Fibroblast of lung (primary cell): ENCODE data around the gene PTOV1. TPM values are rescaled to one million over a fixed set of nuclear protein-coding genes. Genes with fewer than 3 reads are reported as not detected.

Experiments
- DNase-seq, 2 donors: peaks; one replicate each; pipeline versions ENCODE4 v3.0.0 to v3.0.0-alpha.2; 2010; ENCODE audit warnings: low read depth in 2 of 2
- H2AFZ ChIP-seq: 2 replicates; pipeline ENCODE4 v1.5.1; 2012; ENCODE audit warnings: low read length, control low read depth, inconsistent platforms
- H3K27ac ChIP-seq: 2 replicates; pipeline ENCODE4 v1.5.1; 2011; ENCODE audit warnings: low read length, control low read depth; ENCODE audit not compliant: insufficient read depth
- H3K27me3 ChIP-seq: 2 replicates; pipeline ENCODE4 v1.5.1; 2011; ENCODE audit warnings: mild to moderate bottlenecking, low read length; ENCODE audit not compliant: control insufficient read depth, insufficient read depth
- H3K36me3 ChIP-seq: 2 replicates; pipeline ENCODE4 v1.5.1; 2011; ENCODE audit warnings: low read length; ENCODE audit not compliant: control insufficient read depth, insufficient read depth
- H3K4me1 ChIP-seq: 2 replicates; pipeline ENCODE4 v1.5.1; 2011; ENCODE audit warnings: low read length; ENCODE audit not compliant: control insufficient read depth, insufficient read depth; ENCODE audit errors: extremely low read depth
- H3K4me2 ChIP-seq: 2 replicates; pipeline ENCODE4 v1.5.1; 2011; ENCODE audit warnings: low read length, control low read depth; ENCODE audit not compliant: insufficient read depth; ENCODE audit errors: extremely low read depth
- H3K4me3 ChIP-seq, 4 experiments: fragments of 200-600 bp in 1 of 4; sonication (generic) in 1 of 4; replicated peaks in 1 of 4; 2 replicates each; pipeline ENCODE4 v1.5.1; 2011 to 2016; ENCODE audit warnings: low read length in 4 of 4, low read depth in 3 of 4, mild to moderate bottlenecking in 3 of 4, control low read depth in 2 of 4, inconsistent platforms in 1 of 4, mixed read lengths in 1 of 4; ENCODE audit not compliant: insufficient read depth in 1 of 4; ENCODE audit errors: control extremely low read depth in 1 of 4
- H3K79me2 ChIP-seq: 2 replicates; pipeline ENCODE4 v1.5.1; 2012; ENCODE audit warnings: mild to moderate bottlenecking, low read length, inconsistent platforms; ENCODE audit not compliant: control insufficient read depth, insufficient read depth
- H3K9ac ChIP-seq: 2 replicates; pipeline ENCODE4 v1.5.1; 2011; ENCODE audit warnings: mild to moderate bottlenecking, low read length, control low read depth; ENCODE audit not compliant: insufficient read depth
- H3K9me3 ChIP-seq: 2 replicates; pipeline ENCODE4 v1.5.1; 2012; ENCODE audit warnings: low read depth, low read length; ENCODE audit not compliant: control insufficient read depth, insufficient read depth
- H4K20me1 ChIP-seq: 2 replicates; pipeline ENCODE4 v1.5.1; 2011; ENCODE audit warnings: low read length; ENCODE audit not compliant: control insufficient read depth, insufficient read depth; ENCODE audit errors: extremely low read depth
- EZH2 ChIP-seq: IDR thresholded peaks from 2 replicates; pipeline ENCODE4 v1.5.1; 2012; ENCODE audit warnings: low read length, control low read depth, mild to moderate bottlenecking; ENCODE audit errors: missing control alignments
- polyA plus RNA-seq, 2 donors: library from polyadenylated mRNA; depleted of rRNA in 1 of 2; stranded (reverse) in 1 of 2; unstranded in 1 of 2; fragments of >200 nt; gene quantifications; 2 replicates each; pipeline ENCODE4 v1.2.1, GENCODE V29; 2011 to 2012; ENCODE audit warnings: missing spikeins in 1 of 2
- total RNA-seq: library from RNA; depleted of rRNA; stranded (reverse); fragments of >200 nt; gene quantifications from 2 replicates; pipeline ENCODE4 v1.2.1, GENCODE V29; 2014
- TF ChIP-seq, protein P1 (sequence below), 2 donors: IDR thresholded peaks in 1 of 2; conservative IDR thresholded peaks in 1 of 2; 1 replicate in 1 of 2; 2 replicates in 1 of 2; pipeline ENCODE4 v1.5.1; 2011 to 2012; ENCODE audit warnings: low read length in 2 of 2, control low read depth in 1 of 2, inconsistent platforms in 1 of 2, low read depth in 1 of 2, mild to moderate bottlenecking in 1 of 2

Gene PTOV1
- total and polyA plus RNA-seq, 2 donors (not counting 1 experiment from before 2014, with no cell fraction given): 41.1 to 56.0 TPM

GRCh38 chr19:49876422-49877019 is 25.6 kb downstream of the PTOV1 start:
- H2AFZ ChIP-seq: peak overlapping the region; percentile 87
- H3K4me3 ChIP-seq: peak overlapping the region; percentile 81 to 94 (median 86)
- no peaks in the 10 kb centered on the region for H3K9me3 ChIP-seq
- peak overlapping the region; percentile 95 for H3K9ac ChIP-seq
- peak overlapping the region; percentile 94 for H3K27ac ChIP-seq
- H3K27me3 ChIP-seq: no peaks in the 10 kb centered on the region
- H3K79me2 ChIP-seq: peaks cover 22% of the 10 kb centered on the region
- H3K36me3 ChIP-seq: peaks cover 21% of the 10 kb centered on the region
- no peaks in the 10 kb centered on the region for H4K20me1 ChIP-seq
- peak overlapping the region; percentile 80 for H3K4me2 ChIP-seq
- DNase-seq: peak; percentile 98 to 99
- no peak for TF ChIP-seq EZH2
- TF ChIP-seq, protein P1, sequence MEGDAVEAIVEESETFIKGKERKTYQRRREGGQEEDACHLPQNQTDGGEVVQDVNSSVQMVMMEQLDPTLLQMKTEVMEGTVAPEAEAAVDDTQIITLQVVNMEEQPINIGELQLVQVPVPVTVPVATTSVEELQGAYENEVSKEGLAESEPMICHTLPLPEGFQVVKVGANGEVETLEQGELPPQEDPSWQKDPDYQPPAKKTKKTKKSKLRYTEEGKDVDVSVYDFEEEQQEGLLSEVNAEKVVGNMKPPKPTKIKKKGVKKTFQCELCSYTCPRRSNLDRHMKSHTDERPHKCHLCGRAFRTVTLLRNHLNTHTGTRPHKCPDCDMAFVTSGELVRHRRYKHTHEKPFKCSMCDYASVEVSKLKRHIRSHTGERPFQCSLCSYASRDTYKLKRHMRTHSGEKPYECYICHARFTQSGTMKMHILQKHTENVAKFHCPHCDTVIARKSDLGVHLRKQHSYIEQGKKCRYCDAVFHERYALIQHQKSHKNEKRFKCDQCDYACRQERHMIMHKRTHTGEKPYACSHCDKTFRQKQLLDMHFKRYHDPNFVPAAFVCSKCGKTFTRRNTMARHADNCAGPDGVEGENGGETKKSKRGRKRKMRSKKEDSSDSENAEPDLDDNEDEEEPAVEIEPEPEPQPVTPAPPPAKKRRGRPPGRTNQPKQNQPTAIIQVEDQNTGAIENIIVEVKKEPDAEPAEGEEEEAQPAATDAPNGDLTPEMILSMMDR (conservative IDR thresholded peaks at IDR 0.05 in 1 of 2, IDR thresholded peaks at IDR 0.05 in 1 of 2; ENCODE audit: low read depth in 1 of 2, low read length in 2 of 2): no peak
- peaks cover 4% of the 10 kb centered on the region for H3K4me1 ChIP-seq

DNA sequence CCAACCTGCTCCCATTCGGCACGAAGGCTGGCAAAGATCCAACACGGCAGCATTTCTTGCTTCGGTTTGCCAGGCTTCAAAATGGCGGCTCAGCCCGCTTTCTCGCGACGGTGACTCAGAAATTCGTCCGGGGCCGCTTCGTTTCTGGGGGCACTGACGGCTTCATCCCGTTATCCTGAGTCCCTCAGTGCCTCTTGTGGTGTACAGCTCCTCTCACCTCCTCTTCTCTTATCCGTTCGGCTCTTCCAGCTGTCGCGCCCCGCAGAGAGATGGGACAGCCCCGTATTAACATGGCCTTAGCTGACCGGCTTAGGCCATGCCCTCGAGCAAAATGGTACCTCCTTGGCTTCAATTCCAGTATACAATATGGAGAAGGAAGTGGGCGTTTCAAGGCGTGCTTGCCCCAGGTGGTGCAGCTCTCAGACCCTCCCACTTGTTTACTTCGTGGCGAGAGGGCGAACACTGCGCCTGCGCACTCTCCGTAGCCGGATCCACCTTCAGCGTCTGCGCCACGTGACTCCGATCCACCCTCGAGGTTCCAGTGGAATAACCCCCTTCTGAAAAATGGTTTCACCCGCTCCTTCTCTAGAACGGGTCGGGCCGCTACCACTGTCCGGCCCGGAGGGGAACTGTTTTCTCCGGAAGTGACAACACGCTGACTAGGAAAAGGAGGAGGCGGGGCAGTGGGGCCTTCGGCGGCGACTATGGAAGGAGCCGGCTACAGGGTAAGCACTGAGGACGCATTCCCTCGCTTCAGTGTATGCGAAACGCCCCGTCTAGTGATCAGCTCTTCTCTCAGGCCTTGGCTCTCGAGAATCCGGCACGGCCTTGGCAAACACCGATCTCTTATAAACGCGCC is 26.3 kb downstream of the PTOV1 start, which contains the start of the genes AKT1S1 and TBC1D17:
AKT1S1 (minus strand) TSS at position 336 of the 859 bp plus-strand sequence. CDS start 4,060 bp downstream, outside the sequence.
TBC1D17 (plus strand) TSS at position 683 of the 859 bp plus-strand sequence; CDS start at position 705, 22 bp downstream.
- Histone ChIP-seq H3K79me2 (peaks cover 22% of the 10 kb centered on the region), H3K27ac (peak within 1 kb of the TSS; percentile 94), H3K4me2 (peak within 1 kb of the TSS; percentile 93), H3K27me3 (no peaks in the 10 kb centered on the region), H3K4me1 (peaks cover 4% of the 10 kb centered on the region), H2AFZ (peak within 1 kb of the TSS; percentile 93), H4K20me1 (no peaks in the 10 kb centered on the region), H3K9me3 (no peaks in the 10 kb centered on the region), H3K4me3 (peak within 1 kb of the TSS; percentile 85 to 98 (median 92)), H3K36me3 (peaks cover 28% of the 10 kb centered on the region), H3K9ac (peak within 1 kb of the TSS; percentile 98)
- DNase-seq: peak; percentile 100
- no peak for TF ChIP-seq EZH2
- TF ChIP-seq, protein P1 (conservative IDR thresholded peaks at IDR 0.05 in 1 of 2, IDR thresholded peaks at IDR 0.05 in 1 of 2; ENCODE audit: low read depth in 1 of 2, low read length in 2 of 2): no peak
